Gastrocnemius medialis (tissue), 4 donors: ENCODE results near the gene VEGFC.

Source experiments
- POLR2A ChIP-seq, 2 donors: fragments of 450-650 bp; IDR thresholded peaks; one replicate each; pipeline ENCODE4 v1.6.1; 2017; ENCODE audit warnings: antibody characterized with exemption in 2 of 2, mild to moderate bottlenecking in 2 of 2, moderate library complexity in 2 of 2
- TF ChIP-seq, protein P1 (sequence below), 5 experiments: fragments of 450-650 bp in 3 of 5; fragments of 200-600 bp in 2 of 5; sonication (generic) in 2 of 5; IDR thresholded peaks in 4 of 5; conservative IDR thresholded peaks in 1 of 5; 1 replicate in 4 of 5; 2 replicates in 1 of 5; pipeline ENCODE4 v1.5.1; 2016 to 2019; ENCODE audit warnings: antibody characterized with exemption in 5 of 5, mild to moderate bottlenecking in 3 of 5, moderate library complexity in 3 of 5

DNA sequence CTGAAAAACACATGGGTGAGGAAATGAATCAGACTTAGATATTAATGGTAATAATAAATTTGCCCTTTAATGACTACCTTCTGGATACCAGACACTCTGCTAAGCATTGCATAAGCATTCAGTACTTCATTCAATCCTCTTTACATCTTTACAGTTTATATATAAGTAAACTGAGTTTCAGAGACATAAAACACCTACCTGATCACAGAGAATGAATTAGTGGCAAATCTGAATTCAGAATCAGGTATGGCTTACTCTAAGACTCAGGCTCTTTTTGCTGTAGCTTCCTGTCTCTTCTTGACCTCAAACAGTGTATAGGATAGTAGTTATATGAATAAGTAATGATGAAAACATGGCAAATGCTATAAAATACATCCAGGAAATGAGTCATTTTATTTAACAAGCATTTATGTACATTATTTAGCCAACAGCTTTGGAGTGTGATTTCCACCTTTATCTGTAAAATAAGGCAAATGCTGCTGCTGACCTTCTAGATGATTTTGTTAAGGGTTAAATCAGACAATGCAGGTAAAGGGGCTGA, 83.9 kb downstream of the VEGFC start:
- TF ChIP-seq POLR2A (IDR thresholded peaks at IDR 0.05), result no peak
- TF ChIP-seq, protein P1, sequence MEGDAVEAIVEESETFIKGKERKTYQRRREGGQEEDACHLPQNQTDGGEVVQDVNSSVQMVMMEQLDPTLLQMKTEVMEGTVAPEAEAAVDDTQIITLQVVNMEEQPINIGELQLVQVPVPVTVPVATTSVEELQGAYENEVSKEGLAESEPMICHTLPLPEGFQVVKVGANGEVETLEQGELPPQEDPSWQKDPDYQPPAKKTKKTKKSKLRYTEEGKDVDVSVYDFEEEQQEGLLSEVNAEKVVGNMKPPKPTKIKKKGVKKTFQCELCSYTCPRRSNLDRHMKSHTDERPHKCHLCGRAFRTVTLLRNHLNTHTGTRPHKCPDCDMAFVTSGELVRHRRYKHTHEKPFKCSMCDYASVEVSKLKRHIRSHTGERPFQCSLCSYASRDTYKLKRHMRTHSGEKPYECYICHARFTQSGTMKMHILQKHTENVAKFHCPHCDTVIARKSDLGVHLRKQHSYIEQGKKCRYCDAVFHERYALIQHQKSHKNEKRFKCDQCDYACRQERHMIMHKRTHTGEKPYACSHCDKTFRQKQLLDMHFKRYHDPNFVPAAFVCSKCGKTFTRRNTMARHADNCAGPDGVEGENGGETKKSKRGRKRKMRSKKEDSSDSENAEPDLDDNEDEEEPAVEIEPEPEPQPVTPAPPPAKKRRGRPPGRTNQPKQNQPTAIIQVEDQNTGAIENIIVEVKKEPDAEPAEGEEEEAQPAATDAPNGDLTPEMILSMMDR (IDR thresholded peaks at IDR 0.05 in 4 of 5, conservative IDR thresholded peaks at IDR 0.05 in 1 of 5), result no peak
